Measurements from ENCODE around the gene TMEM72. TPM values are rescaled to one million over a fixed set of nuclear protein-coding genes. Genes with fewer than 3 reads are reported as not detected.

TMEM72 gene
- total and polyA plus RNA-seq, 7 donors: 0.33 to 11.8 (median 4.1) TPM; not detected in 3

- 88 to 95% methylated on average over 3 of the region's 3 CpGs for WGBS, 2 donors
- H3K27ac ChIP-seq: no peak overlapping the region
- TF ChIP-seq CTCF (IDR thresholded peaks at IDR 0.05) (no peak), POLR2AphosphoS5 (IDR thresholded peaks at IDR 0.05) (no peak), EP300 (IDR thresholded peaks at IDR 0.05) (no peak), POLR2A (IDR thresholded peaks at IDR 0.05) (no peak)
- no peaks in the 10 kb centered on the region for H3K36me3 ChIP-seq
- intact Hi-C loops (cut with DNase I): no loop called here
- H3K4me3 ChIP-seq: no peak overlapping the region
- H3K27me3 ChIP-seq: no peaks in the 10 kb centered on the region
- DNase-seq: no peak
- no peaks in the 10 kb centered on the region for H3K4me1 ChIP-seq
- H3K9me3 ChIP-seq: no peaks in the 10 kb centered on the region
These were observed 9.1 kb downstream of the TMEM72 start for GRCh38 chr10:44920252-44920651.

GRCh38 chr10:44921061-44921460 is 9.9 kb downstream of the TMEM72 start:
- intact Hi-C loops (cut with DNase I): no loop called here
- Histone ChIP-seq H3K27ac (no peak overlapping the region), H3K9me3 (no peaks in the 10 kb centered on the region), H3K36me3 (no peaks in the 10 kb centered on the region), H3K4me1 (no peaks in the 10 kb centered on the region), H3K4me3 (no peak overlapping the region), H3K27me3 (no peaks in the 10 kb centered on the region)
- DNase-seq: no peak
- TF ChIP-seq EP300 (IDR thresholded peaks at IDR 0.05): no peak
- TF ChIP-seq CTCF (IDR thresholded peaks at IDR 0.05): no peak
- no peak for TF ChIP-seq POLR2AphosphoS5 (IDR thresholded peaks at IDR 0.05)
- no peak for TF ChIP-seq POLR2A (IDR thresholded peaks at IDR 0.05)
- WGBS, 2 donors: 91 to 93% methylated on average over 5 of the region's 5 CpGs

GRCh38 chr10:44921506-44921905 is 10.4 kb downstream of the TMEM72 start:
- no peak overlapping the region for H3K27ac ChIP-seq
- 94 to 97% methylated on average over 3 of the region's 3 CpGs for WGBS, 2 donors
- no peak for DNase-seq
- H3K9me3 ChIP-seq: no peaks in the 10 kb centered on the region
- TF ChIP-seq POLR2A (IDR thresholded peaks at IDR 0.05) (no peak), POLR2AphosphoS5 (IDR thresholded peaks at IDR 0.05) (no peak)
- intact Hi-C loops (cut with DNase I): no loop called here
- H3K4me1 ChIP-seq: no peaks in the 10 kb centered on the region
- H3K36me3 ChIP-seq: no peaks in the 10 kb centered on the region
- H3K4me3 ChIP-seq: no peak overlapping the region
- no peaks in the 10 kb centered on the region for H3K27me3 ChIP-seq

GRCh38 chr10:44922021-44922420 is 10.9 kb downstream of the TMEM72 start:
- H3K9me3 ChIP-seq: no peaks in the 10 kb centered on the region
- DNase-seq: no peak
- H3K4me1 ChIP-seq: no peaks in the 10 kb centered on the region
- no peak overlapping the region for H3K4me3 ChIP-seq
- H3K36me3 ChIP-seq: no peaks in the 10 kb centered on the region
- H3K27ac ChIP-seq: no peak overlapping the region
- TF ChIP-seq EP300 (IDR thresholded peaks at IDR 0.05): no peak
- TF ChIP-seq CTCF (IDR thresholded peaks at IDR 0.05): no peak
- TF ChIP-seq POLR2AphosphoS5 (IDR thresholded peaks at IDR 0.05): no peak
- no peak for TF ChIP-seq POLR2A (IDR thresholded peaks at IDR 0.05)
- 53 to 82% methylated on average over 5 of the region's 5 CpGs for WGBS, 2 donors
- intact Hi-C loops (cut with DNase I): no loop called here
- no peaks in the 10 kb centered on the region for H3K27me3 ChIP-seq

- intact Hi-C loops (cut with DNase I): no loop called here
- Histone ChIP-seq H3K27me3 (no peaks in the 10 kb centered on the region), H3K36me3 (no peaks in the 10 kb centered on the region), H3K4me1 (no peaks in the 10 kb centered on the region), H3K9me3 (no peaks in the 10 kb centered on the region), H3K4me3 (no peak overlapping the region), H3K27ac (no peak overlapping the region)
- TF ChIP-seq EP300 (IDR thresholded peaks at IDR 0.05): no peak
- WGBS, 2 donors: 89% methylated on average over 7 of the region's 7 CpGs
- DNase-seq: no peak
These were observed 11.8 kb downstream of the TMEM72 start for GRCh38 chr10:44922796-44923545.

GRCh38 chr10:44923611-44924010 is 12.5 kb downstream of the TMEM72 start:
- Histone ChIP-seq H3K27me3 (no peaks in the 10 kb centered on the region), H3K36me3 (no peaks in the 10 kb centered on the region), H3K4me3 (no peak overlapping the region), H3K27ac (no peak overlapping the region), H3K4me1 (no peaks in the 10 kb centered on the region), H3K9me3 (no peaks in the 10 kb centered on the region)
- no peak for TF ChIP-seq POLR2AphosphoS5 (IDR thresholded peaks at IDR 0.05)
- no peak for TF ChIP-seq POLR2A (IDR thresholded peaks at IDR 0.05)
- no peak for TF ChIP-seq EP300 (IDR thresholded peaks at IDR 0.05)
- TF ChIP-seq CTCF (IDR thresholded peaks at IDR 0.05): no peak
- DNase-seq: no peak
- intact Hi-C loops (cut with DNase I): no loop called here
- 89 to 92% methylated on average over 3 of the region's 3 CpGs for WGBS, 2 donors

Measured in sigmoid colon (tissue), 7 donors.